ENCODE data around the gene PDXP.
A peak's percentile ranks its signal among the peaks of the same experiment; 100 is the strongest.
"Not testable (repeated sequence)": the region's sequence is repeated elsewhere in the genome, so short reads cannot be mapped to it uniquely, and the experiment has no call there.

Gene PDXP

GRCh38 chr22:37658133-37659065 is at the start of gene PDXP:
TSS of gene PDXP (plus strand) at chr22:37658723. CDS start at chr22:37658783, 60 bp downstream.
- peak; percentile 100 for DNase-seq

GRCh38 chr22:37609240-37610152 is 49.0 kb upstream of the PDXP start:
- DNase-seq = peak; percentile 47

- DNase-seq = not testable (repeated sequence)
Measured at GRCh38 chr22:37610153-37610475, 48.4 kb upstream of the PDXP start.

- DNase-seq = peak; percentile 45
Measured at GRCh38 chr22:37610480-37611129, 47.9 kb upstream of the PDXP start.

GRCh38 chr22:37611207-37611606 is 47.3 kb upstream of the PDXP start:
- DNase-seq = no peak

GRCh38 chr22:37616201-37617083 is 42.1 kb upstream of the PDXP start:
- DNase-seq = no peak

- no peak for DNase-seq
Measured at GRCh38 chr22:37617431-37617830, 41.1 kb upstream of the PDXP start.

GRCh38 chr22:37618072-37618656 is 40.4 kb upstream of the PDXP start:
- no peak for DNase-seq

GRCh38 chr22:37618674-37619073 is 39.8 kb upstream of the PDXP start:
- no peak for DNase-seq

GRCh38 chr22:37619991-37620390 is 38.5 kb upstream of the PDXP start:
- no peak for DNase-seq

- DNase-seq = no peak
Measured at GRCh38 chr22:37621352-37621860, 37.1 kb upstream of the PDXP start.

GRCh38 chr22:37623075-37624016 is 35.2 kb upstream of the PDXP start:
- peak; percentile 77 for DNase-seq

- DNase-seq = no peak
Measured at GRCh38 chr22:37624017-37624365, 34.5 kb upstream of the PDXP start.

GRCh38 chr22:37624876-37625275 is 33.6 kb upstream of the PDXP start:
- no peak for DNase-seq

- DNase-seq = no peak
Measured at GRCh38 chr22:37625737-37626136, 32.8 kb upstream of the PDXP start.

- DNase-seq = no peak
Measured at GRCh38 chr22:37626144-37626543, 32.4 kb upstream of the PDXP start.

- no peak for DNase-seq
Measured at GRCh38 chr22:37626556-37627075, 31.9 kb upstream of the PDXP start.

GRCh38 chr22:37627121-37627520 is 31.4 kb upstream of the PDXP start:
- no peak for DNase-seq

GRCh38 chr22:37627545-37627944 is 31.0 kb upstream of the PDXP start:
- no peak for DNase-seq

GRCh38 chr22:37628830-37629229 is 29.7 kb upstream of the PDXP start:
- no peak for DNase-seq
